ENCODE measurements around the gene ZCCHC14. TPM values are rescaled to one million over a fixed set of nuclear protein-coding genes. Genes with fewer than 3 reads are reported as not detected.

The ZCCHC14 gene
- total and polyA plus RNA-seq, 4 donors, result 6.6 to 42.5 (median 27.8) TPM

- Histone ChIP-seq H3K4me1 (ENCODE audit: control insufficient read depth in 1 of 2, insufficient read depth in 2 of 2, low read length in 2 of 2) (no peaks in the 10 kb centered on the region), H3K36me3 (ENCODE audit: control insufficient read depth in 1 of 2, insufficient read depth in 2 of 2, low read length in 1 of 2) (no peaks in the 10 kb centered on the region), H3K9me3 (ENCODE audit: control insufficient read depth, low read length) (no peaks in the 10 kb centered on the region), H3K27ac (ENCODE audit: low read depth in 1 of 2, low read length in 2 of 2) (no peak overlapping the region), H3K27me3 (ENCODE audit: control insufficient read depth in 1 of 2, insufficient read depth in 2 of 2, low read length in 1 of 2) (no peaks in the 10 kb centered on the region), H3K4me3 (ENCODE audit: low read length in 2 of 2) (no peak overlapping the region)
- intact Hi-C loops (cut with DNase I), result no loop called here
- ATAC-seq (ENCODE audit: low FRiP score) (no peak), DNase-seq (peak in 1 of 2 donors; percentile 10)
- 89 to 92% methylated on average over 4 of the region's 4 CpGs for WGBS, 2 donors
These were observed 120.5 kb downstream of the ZCCHC14 start for GRCh38 chr16:87372305-87372704.

- 79 to 82% methylated on average over 20 of the region's 20 CpGs for whole genome bisulfite sequencing, 2 donors
- ATAC-seq (ENCODE audit: low FRiP score), result no peak
- H3K4me3 ChIP-seq (ENCODE audit: low read length in 2 of 2), result no peak overlapping the region
These were observed 121.5 kb downstream of the ZCCHC14 start for GRCh38 chr16:87371261-87371866.

GRCh38 chr16:87369796-87370719, 122.8 kb downstream of the ZCCHC14 start:
- ATAC-seq (ENCODE audit: low FRiP score) (peak; percentile 8), DNase-seq (peak in 1 of 2 donors; percentile 51)
- H3K36me3 ChIP-seq (ENCODE audit: control insufficient read depth in 1 of 2, insufficient read depth in 2 of 2, low read length in 1 of 2), result no peaks in the 10 kb centered on the region
- H3K4me3 ChIP-seq (ENCODE audit: low read length in 2 of 2), result no peak overlapping the region
- no peaks in the 10 kb centered on the region for H3K27me3 ChIP-seq (ENCODE audit: control insufficient read depth in 1 of 2, insufficient read depth in 2 of 2, low read length in 1 of 2)
- intact Hi-C loops (cut with DNase I), result no loop called here
- H3K4me1 ChIP-seq (ENCODE audit: control insufficient read depth in 1 of 2, insufficient read depth in 2 of 2, low read length in 2 of 2), result no peaks in the 10 kb centered on the region
- WGBS, 2 donors, result 66 to 70% methylated on average over 14 to 16 of the region's 16 CpGs
- H3K9me3 ChIP-seq (ENCODE audit: control insufficient read depth, low read length), result no peaks in the 10 kb centered on the region
- H3K27ac ChIP-seq (ENCODE audit: low read depth in 1 of 2, low read length in 2 of 2), result no peak overlapping the region

More at GRCh38 chr16:87371261-87371866, 121.5 kb downstream of the ZCCHC14 start:
- intact Hi-C loops (cut with DNase I), result no loop called here
- Histone ChIP-seq H3K27me3 (ENCODE audit: control insufficient read depth in 1 of 2, insufficient read depth in 2 of 2, low read length in 1 of 2) (no peaks in the 10 kb centered on the region), H3K36me3 (ENCODE audit: control insufficient read depth in 1 of 2, insufficient read depth in 2 of 2, low read length in 1 of 2) (no peaks in the 10 kb centered on the region), H3K4me1 (ENCODE audit: control insufficient read depth in 1 of 2, insufficient read depth in 2 of 2, low read length in 2 of 2) (no peaks in the 10 kb centered on the region), H3K27ac (ENCODE audit: low read depth in 1 of 2, low read length in 2 of 2) (no peak overlapping the region), H3K9me3 (ENCODE audit: control insufficient read depth, low read length) (no peaks in the 10 kb centered on the region)
- DNase-seq, result peak in 1 of 2 donors; percentile 30

- 94 to 96% methylated on average over 14 of the region's 14 CpGs for WGBS, 2 donors
- no peaks in the 10 kb centered on the region for H3K4me1 ChIP-seq (ENCODE audit: control insufficient read depth in 1 of 2, insufficient read depth in 2 of 2, low read length in 2 of 2)
- H3K4me3 ChIP-seq (ENCODE audit: low read length in 2 of 2), result no peak overlapping the region
- no peaks in the 10 kb centered on the region for H3K27me3 ChIP-seq (ENCODE audit: control insufficient read depth in 1 of 2, insufficient read depth in 2 of 2, low read length in 1 of 2)
- no peaks in the 10 kb centered on the region for H3K9me3 ChIP-seq (ENCODE audit: control insufficient read depth, low read length)
- ATAC-seq (ENCODE audit: low FRiP score), result no peak
- H3K36me3 ChIP-seq (ENCODE audit: control insufficient read depth in 1 of 2, insufficient read depth in 2 of 2, low read length in 1 of 2), result no peaks in the 10 kb centered on the region
- peak in 1 of 2 donors; percentile 43 for DNase-seq
- intact Hi-C loops (cut with DNase I), result no loop called here
- no peak overlapping the region for H3K27ac ChIP-seq (ENCODE audit: low read depth in 1 of 2, low read length in 2 of 2)
These were observed 123.6 kb downstream of the ZCCHC14 start for GRCh38 chr16:87369117-87369765.

- DNase-seq (peak in 1 of 2 donors; percentile 19), ATAC-seq (ENCODE audit: low FRiP score) (no peak)
- Histone ChIP-seq H3K4me1 (ENCODE audit: control insufficient read depth in 1 of 2, insufficient read depth in 2 of 2, low read length in 2 of 2) (no peaks in the 10 kb centered on the region), H3K4me3 (ENCODE audit: low read length in 2 of 2) (no peak overlapping the region), H3K36me3 (ENCODE audit: control insufficient read depth in 1 of 2, insufficient read depth in 2 of 2, low read length in 1 of 2) (no peaks in the 10 kb centered on the region), H3K9me3 (ENCODE audit: control insufficient read depth, low read length) (no peaks in the 10 kb centered on the region), H3K27me3 (ENCODE audit: control insufficient read depth in 1 of 2, insufficient read depth in 2 of 2, low read length in 1 of 2) (no peaks in the 10 kb centered on the region), H3K27ac (ENCODE audit: low read depth in 1 of 2, low read length in 2 of 2) (no peak overlapping the region)
- intact Hi-C loops (cut with DNase I), result no loop called here
- WGBS, 2 donors, result 63 to 74% methylated on average over 5 of the region's 5 CpGs
These were observed 124.6 kb downstream of the ZCCHC14 start for GRCh38 chr16:87368029-87368770.

GRCh38 chr16:87367529-87367928, 125.3 kb downstream of the ZCCHC14 start:
- no peaks in the 10 kb centered on the region for H3K4me1 ChIP-seq (ENCODE audit: control insufficient read depth in 1 of 2, insufficient read depth in 2 of 2, low read length in 2 of 2)
- no peak overlapping the region for H3K27ac ChIP-seq (ENCODE audit: low read depth in 1 of 2, low read length in 2 of 2)
- ATAC-seq (ENCODE audit: low FRiP score) (no peak), DNase-seq (peak in 1 of 2 donors; percentile 22)
- no peaks in the 10 kb centered on the region for H3K36me3 ChIP-seq (ENCODE audit: control insufficient read depth in 1 of 2, insufficient read depth in 2 of 2, low read length in 1 of 2)
- no peaks in the 10 kb centered on the region for H3K27me3 ChIP-seq (ENCODE audit: control insufficient read depth in 1 of 2, insufficient read depth in 2 of 2, low read length in 1 of 2)
- intact Hi-C loops (cut with DNase I), result no loop called here
- H3K9me3 ChIP-seq (ENCODE audit: control insufficient read depth, low read length), result no peaks in the 10 kb centered on the region
- no peak overlapping the region for H3K4me3 ChIP-seq (ENCODE audit: low read length in 2 of 2)
- 83 to 87% methylated on average over 9 of the region's 9 CpGs for WGBS, 2 donors

- Histone ChIP-seq H3K27ac (ENCODE audit: low read depth in 1 of 2, low read length in 2 of 2) (no peak overlapping the region), H3K27me3 (ENCODE audit: control insufficient read depth in 1 of 2, insufficient read depth in 2 of 2, low read length in 1 of 2) (no peaks in the 10 kb centered on the region), H3K4me3 (ENCODE audit: low read length in 2 of 2) (no peak overlapping the region), H3K36me3 (ENCODE audit: control insufficient read depth in 1 of 2, insufficient read depth in 2 of 2, low read length in 1 of 2) (no peaks in the 10 kb centered on the region), H3K9me3 (ENCODE audit: control insufficient read depth, low read length) (no peaks in the 10 kb centered on the region), H3K4me1 (ENCODE audit: control insufficient read depth in 1 of 2, insufficient read depth in 2 of 2, low read length in 2 of 2) (no peaks in the 10 kb centered on the region)
- no peak for DNase-seq
- intact Hi-C loops (cut with DNase I), result no loop called here
- ATAC-seq (ENCODE audit: low FRiP score), result no peak
- 95 to 97% methylated on average over 1 of the region's 1 CpG for WGBS, 2 donors
These were observed 125.9 kb downstream of the ZCCHC14 start for GRCh38 chr16:87366930-87367329.

- no peaks in the 10 kb centered on the region for H3K9me3 ChIP-seq (ENCODE audit: control insufficient read depth, low read length)
- H3K27me3 ChIP-seq (ENCODE audit: control insufficient read depth in 1 of 2, insufficient read depth in 2 of 2, low read length in 1 of 2), result no peaks in the 10 kb centered on the region
- intact Hi-C loops (cut with DNase I), result no loop called here
- no peak for ATAC-seq (ENCODE audit: low FRiP score)
- no peaks in the 10 kb centered on the region for H3K4me1 ChIP-seq (ENCODE audit: control insufficient read depth in 1 of 2, insufficient read depth in 2 of 2, low read length in 2 of 2)
- WGBS, 2 donors, result 81 to 85% methylated on average over 4 of the region's 4 CpGs
- no peaks in the 10 kb centered on the region for H3K36me3 ChIP-seq (ENCODE audit: control insufficient read depth in 1 of 2, insufficient read depth in 2 of 2, low read length in 1 of 2)
- no peak for DNase-seq
- H3K4me3 ChIP-seq (ENCODE audit: low read length in 2 of 2), result no peak overlapping the region
- H3K27ac ChIP-seq (ENCODE audit: low read depth in 1 of 2, low read length in 2 of 2), result no peak overlapping the region
These were observed 126.5 kb downstream of the ZCCHC14 start for GRCh38 chr16:87366288-87366687.

All from aorta (tissue), 5 donors.